Hepatocyte (in vitro differentiated cells): ENCODE results near the gene SLC25A4.

Experiments
- EZH2 ChIP-seq: fragments of 200-600 bp; sonication (generic); IDR thresholded peaks from 2 replicates; pipeline ENCODE4 v1.6.1; 2016; ENCODE audit warnings: antibody characterized with exemption, mild to moderate bottlenecking, borderline replicate concordance
- EZH2phosphoT487 ChIP-seq: fragments of 200-600 bp; sonication (generic); IDR thresholded peaks from one replicate; pipeline ENCODE4 v1.6.1; 2018; ENCODE audit warnings: antibody characterized with exemption, mild to moderate bottlenecking, low read depth, moderate library complexity; ENCODE audit not compliant: unreplicated experiment, severe bottlenecking
- TF ChIP-seq, protein P1 (sequence below): fragments of 200-600 bp; sonication (generic); IDR thresholded peaks from 2 replicates; pipeline ENCODE4 v1.5.1; 2016; ENCODE audit warnings: antibody characterized with exemption, mild to moderate bottlenecking; ENCODE audit not compliant: poor library complexity

DNA sequence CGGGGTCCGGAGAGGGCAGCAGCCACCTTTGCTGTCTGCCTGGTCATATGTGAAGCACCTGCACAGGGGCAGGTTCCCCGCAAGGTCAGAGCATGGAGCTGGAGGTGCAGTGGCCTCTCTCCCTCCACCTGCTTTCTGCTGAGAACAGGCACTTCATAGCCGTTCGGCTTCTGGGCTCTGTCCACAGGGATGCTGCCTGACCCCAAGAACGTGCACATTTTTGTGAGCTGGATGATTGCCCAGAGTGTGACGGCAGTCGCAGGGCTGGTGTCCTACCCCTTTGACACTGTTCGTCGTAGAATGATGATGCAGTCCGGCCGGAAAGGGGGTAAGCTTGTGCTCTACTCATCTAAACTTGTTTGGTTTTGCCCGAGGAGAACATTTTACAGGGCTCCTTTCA lies 2.5 kb downstream of the SLC25A4 start:
- TF ChIP-seq, protein P1, sequence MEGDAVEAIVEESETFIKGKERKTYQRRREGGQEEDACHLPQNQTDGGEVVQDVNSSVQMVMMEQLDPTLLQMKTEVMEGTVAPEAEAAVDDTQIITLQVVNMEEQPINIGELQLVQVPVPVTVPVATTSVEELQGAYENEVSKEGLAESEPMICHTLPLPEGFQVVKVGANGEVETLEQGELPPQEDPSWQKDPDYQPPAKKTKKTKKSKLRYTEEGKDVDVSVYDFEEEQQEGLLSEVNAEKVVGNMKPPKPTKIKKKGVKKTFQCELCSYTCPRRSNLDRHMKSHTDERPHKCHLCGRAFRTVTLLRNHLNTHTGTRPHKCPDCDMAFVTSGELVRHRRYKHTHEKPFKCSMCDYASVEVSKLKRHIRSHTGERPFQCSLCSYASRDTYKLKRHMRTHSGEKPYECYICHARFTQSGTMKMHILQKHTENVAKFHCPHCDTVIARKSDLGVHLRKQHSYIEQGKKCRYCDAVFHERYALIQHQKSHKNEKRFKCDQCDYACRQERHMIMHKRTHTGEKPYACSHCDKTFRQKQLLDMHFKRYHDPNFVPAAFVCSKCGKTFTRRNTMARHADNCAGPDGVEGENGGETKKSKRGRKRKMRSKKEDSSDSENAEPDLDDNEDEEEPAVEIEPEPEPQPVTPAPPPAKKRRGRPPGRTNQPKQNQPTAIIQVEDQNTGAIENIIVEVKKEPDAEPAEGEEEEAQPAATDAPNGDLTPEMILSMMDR: no peak
- TF ChIP-seq EZH2phosphoT487: no peak
- no peak for TF ChIP-seq EZH2
